ENCODE data around the gene LDLRAD4. TPM values are rescaled to one million over a fixed set of nuclear protein-coding genes. Genes with fewer than 3 reads are reported as not detected.
A peak's percentile ranks its signal among the peaks of the same experiment; 100 is the strongest.

Gene LDLRAD4
- polyA plus RNA-seq, 1 donor, result 8.0 TPM

GRCh38 chr18:13556502-13556901 lies 337.9 kb downstream of the LDLRAD4 start:
- DNase-seq, result no peak

- no peak for DNase-seq
Measured at GRCh38 chr18:13558124-13558523, 339.6 kb downstream of the LDLRAD4 start.

DNA sequence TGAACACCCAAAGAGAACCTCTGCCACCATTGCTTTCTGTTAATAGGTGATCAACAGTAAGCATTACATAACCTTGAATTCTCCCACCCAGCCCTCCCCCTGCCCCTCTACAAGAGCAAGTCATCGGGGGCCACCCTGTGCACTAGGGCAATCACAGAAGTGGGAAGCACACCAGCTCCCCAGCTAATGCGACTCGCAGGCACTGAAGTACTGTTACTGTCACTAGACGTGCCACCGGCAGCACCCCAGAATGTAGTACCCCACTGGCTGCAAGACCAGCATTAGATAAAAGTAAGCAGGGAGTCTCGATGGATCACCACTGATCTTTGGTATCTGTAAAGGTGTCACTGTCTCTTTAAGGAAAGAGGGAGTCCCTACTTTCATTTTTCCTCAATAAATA lies 340.2 kb downstream of the LDLRAD4 start:
- no peak for DNase-seq

- no peak for DNase-seq
Measured at GRCh38 chr18:13559754-13560153, 341.2 kb downstream of the LDLRAD4 start.

GRCh38 chr18:13560306-13560705 lies 341.7 kb downstream of the LDLRAD4 start:
- DNase-seq, result no peak

DNA sequence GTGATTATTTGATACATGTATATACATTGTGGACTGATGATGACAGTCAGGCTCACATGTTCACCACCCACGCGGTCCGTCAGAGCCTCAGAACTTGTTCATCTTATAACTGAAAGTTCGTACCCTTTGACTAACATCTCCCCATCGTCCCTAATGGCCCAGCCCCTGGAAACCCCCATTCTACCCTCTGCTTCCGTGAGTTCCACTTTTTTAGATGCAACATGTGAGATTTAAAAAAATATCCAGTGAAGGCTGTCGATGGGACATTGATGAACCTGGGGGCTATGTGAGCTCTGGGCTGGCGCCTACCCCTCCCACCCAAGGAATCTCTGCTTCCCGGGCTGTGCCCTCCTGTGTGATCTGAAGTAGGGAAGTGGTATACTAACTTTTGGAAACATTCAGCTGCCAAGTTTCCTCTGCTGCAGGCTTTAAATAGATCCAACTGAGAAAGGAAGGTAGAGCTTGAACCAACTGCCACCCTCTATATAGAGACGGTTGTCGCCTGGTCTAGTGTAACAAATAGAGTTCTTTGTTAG lies 344.0 kb downstream of the LDLRAD4 start:
- no peak for DNase-seq

DNA sequence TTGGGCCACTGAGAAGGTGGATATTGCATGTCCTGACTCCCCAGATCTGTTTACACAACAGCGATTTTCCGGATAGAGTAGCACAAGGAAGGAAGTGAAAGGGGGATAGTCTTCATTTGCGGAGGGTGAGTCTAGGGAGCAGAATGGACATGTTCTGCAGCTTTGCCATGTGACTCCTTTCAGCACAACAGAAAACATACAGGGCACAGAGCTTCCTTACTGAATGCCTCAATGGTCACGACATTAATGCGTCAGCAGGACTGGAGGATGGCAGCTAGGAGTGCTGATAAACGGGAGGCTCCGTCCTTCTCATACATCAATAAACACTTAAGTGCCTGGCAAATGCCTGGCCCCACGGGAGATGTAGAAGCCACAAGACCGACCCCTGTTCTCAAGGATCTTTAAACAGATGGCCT lies 344.8 kb downstream of the LDLRAD4 start:
- DNase-seq, result no peak

DNA sequence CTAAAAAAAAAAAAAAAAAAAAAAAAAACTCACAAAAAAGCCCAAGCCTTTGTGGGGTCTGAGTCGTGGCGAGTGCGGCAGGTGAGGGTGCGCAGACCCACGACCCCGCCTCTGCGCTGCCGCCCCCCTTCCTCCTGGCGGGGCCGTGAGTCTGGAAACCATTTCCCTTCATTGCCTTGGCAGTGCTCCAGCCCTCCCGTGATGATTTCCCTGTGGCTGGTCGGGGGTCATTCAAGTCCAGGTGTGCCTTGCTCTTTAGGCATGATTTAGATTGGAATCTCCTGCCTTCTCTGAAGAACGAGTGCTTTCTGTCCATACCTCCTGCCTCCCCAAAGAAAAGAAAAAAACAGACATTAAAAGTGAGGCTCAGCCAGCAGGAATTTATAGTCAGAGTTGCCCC lies 346.0 kb downstream of the LDLRAD4 start:
- no peak for DNase-seq

GRCh38 chr18:13565228-13565627 lies 346.7 kb downstream of the LDLRAD4 start:
- peak; percentile 45 for DNase-seq

DNA sequence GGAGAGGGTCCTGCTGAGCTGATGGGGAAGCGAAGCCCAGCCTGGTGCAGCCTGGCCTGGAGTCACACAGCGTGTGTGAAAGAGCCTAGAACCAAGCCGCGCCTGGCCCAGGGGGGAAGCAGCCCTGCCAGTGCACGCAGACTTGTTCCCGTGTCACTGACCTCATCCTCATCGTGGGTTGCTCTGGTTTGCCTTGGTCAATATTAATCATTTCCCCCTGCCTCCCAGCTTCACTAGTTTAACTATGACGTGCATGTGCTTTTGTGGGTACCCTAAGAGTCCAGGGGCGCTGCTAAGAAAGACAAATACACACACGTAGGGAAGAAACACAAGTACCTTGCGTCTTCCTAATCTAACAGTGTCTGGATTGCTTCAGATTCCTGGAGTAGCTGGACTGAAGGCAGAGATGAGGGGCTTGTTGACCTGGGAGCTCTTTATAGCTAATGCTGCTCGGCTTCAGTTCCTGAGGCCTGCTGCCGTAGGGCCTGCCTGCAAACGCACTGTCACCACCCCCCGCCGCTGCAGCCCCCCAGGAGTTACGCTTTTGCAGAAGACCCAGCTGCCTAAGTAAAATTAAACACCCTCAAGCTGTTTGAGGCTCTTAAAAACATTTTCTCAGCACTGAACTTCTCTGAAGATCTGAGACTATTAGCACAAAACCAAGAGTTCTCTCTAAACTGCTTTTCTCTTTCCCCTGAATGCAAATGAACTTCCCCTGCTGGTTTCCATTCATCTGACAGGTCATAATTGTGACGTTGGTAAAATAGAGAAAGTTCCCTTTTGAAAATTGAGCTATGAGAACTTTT lies 348.6 kb downstream of the LDLRAD4 start:
- DNase-seq, result no peak

DNA sequence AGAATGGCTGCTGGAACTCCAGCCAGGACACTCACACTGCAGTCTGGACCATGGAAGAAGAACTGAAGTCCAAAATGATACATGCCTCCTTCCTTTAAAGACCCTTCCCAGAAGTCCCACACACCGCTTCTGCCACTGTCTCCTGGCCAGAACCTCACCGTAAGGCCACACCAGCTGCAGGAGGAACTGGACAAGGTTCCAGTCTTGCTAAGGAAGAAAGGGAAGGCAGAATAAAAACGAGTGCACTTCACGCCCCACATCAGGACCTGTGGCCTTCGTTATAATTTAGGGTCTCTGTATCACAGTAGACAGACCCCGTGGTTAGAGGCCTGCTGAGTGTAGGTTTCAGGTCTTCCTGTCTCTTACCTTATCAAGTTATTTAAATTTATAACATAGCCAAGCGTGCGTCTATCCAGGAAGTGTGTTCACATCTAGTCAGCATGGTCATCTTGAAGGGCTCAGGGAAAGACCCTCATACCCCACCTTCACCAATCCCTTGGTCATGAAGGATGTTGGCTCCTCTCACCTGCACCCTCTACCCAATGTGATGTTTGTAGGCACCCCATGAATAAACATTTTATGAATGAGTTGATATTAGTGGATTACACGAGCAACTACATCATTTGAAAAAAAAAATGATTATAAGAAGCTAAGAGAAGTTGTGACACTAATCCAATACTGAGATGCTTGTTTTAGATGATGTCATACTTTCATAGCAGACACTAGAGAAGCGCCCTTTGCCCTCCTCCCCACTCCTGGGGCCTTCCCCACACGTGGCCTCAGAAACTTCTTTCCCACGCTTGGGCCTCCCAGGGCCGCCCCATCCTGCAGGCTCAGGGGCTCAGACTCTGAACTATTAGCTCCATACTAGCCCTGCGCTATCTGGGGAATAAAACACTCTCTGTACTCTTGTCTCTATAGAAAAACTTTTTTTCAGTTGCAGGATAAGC lies 350.2 kb downstream of the LDLRAD4 start:
- DNase-seq, result no peak

- DNase-seq, result no peak
Measured at GRCh38 chr18:13570216-13570615, 351.7 kb downstream of the LDLRAD4 start.

DNA sequence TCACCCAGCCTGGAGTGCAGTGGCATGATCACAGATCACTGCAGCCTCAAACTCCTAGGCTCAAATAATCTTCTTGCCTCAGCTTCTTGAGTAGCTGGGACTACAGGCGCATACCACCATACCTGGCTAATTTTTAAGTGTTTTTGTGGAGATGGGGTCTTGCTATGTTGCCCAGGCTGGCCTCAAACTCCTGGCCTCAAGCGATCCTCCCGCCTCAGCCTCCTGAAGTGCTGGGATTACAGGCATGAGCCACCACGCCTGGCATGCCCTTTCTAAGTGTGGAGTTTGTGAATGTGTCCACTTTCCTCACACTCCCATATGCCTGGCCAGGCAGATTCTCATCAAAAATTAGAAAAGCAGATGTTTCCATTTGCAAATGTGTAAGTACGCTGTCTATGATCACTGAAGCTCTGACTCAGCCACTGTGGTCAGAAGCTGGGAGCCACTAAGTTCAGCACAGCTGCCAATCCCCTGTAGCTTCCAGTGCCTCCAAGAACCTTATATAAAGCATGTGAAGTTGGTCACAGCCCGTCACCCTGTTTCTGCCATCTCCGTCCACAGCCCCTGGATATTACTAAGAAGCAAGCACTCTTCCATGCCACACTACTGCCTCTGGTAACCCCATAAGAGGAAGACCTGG lies 352.4 kb downstream of the LDLRAD4 start:
- DNase-seq, result no peak

GRCh38 chr18:13572148-13572547 lies 353.6 kb downstream of the LDLRAD4 start:
- no peak for DNase-seq

DNA sequence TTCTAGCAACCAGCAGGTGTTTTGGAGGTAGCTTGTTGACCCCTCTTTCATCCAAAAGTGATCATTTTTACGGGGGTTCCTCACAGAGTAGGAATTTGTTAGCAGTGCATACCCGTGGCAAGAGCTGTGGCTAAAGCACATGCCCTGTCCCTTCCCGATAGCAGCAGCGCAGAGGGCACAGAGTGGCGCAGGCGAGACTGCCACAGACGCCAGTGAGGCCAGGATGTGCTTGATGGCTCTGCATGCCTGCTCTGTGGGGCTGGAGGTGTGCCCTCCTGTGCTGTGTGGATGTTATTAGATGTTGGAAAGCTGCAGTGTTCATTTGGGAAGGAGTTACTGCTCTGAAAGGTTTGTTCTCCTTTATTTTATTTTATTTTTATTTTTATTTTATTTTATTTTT lies 354.2 kb downstream of the LDLRAD4 start:
- no peak for DNase-seq

GRCh38 chr18:13573750-13574149 lies 355.2 kb downstream of the LDLRAD4 start:
- no peak for DNase-seq

GRCh38 chr18:13574355-13574754 lies 355.8 kb downstream of the LDLRAD4 start:
- DNase-seq, result no peak

GRCh38 chr18:13574761-13575160 lies 356.2 kb downstream of the LDLRAD4 start:
- no peak for DNase-seq

GRCh38 chr18:13576598-13576997 lies 358.0 kb downstream of the LDLRAD4 start:
- DNase-seq, result no peak

- no peak for DNase-seq
Measured at GRCh38 chr18:13577091-13577697, 358.6 kb downstream of the LDLRAD4 start.

DNA sequence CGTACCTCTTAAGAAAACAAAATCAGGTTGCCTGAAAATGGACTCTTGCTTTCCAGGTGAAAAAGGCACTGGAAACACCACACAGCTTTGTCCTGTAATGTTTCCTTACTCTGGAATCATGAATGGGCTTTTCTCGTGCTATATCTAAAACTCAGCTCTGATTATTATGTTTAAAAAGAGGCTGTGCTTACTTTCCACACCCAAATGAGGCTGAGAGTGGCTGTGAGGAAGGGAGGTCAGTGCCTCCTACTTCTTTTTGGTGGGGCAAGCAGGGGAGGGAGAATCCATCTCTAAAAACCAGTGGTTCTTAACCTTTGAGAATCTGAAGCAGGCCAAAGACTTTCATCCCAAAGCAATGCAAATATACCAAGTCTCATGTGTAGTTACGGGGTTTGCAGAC lies 359.2 kb downstream of the LDLRAD4 start:
- DNase-seq, result no peak

GRCh38 chr18:13578400-13578799 lies 359.8 kb downstream of the LDLRAD4 start:
- DNase-seq, result no peak
